HEK293 (cell line): Measurements from ENCODE around the gene JAM3.

Experiments used
- ZNF311 ChIP-seq: fragments of 450-650 bp; formaldehyde crosslinking; IDR thresholded peaks from 2 replicates; pipeline ENCODE4 v1.5.1; 2017; ENCODE audit warnings: missing biosample characterization, missing genetic modification characterization, borderline replicate concordance
- ZNF830 ChIP-seq: fragments of 450-650 bp; IDR thresholded peaks from 2 replicates; pipeline ENCODE4 v1.5.0; 2018; ENCODE audit warnings: missing biosample characterization, missing genetic modification characterization, low read depth, mild to moderate bottlenecking, moderate library complexity
- TF ChIP-seq, protein P1 (sequence below): fragments of 450-650 bp; formaldehyde crosslinking; IDR thresholded peaks from 2 replicates; pipeline ENCODE4 v1.5.1; 2016; ENCODE audit warnings: missing biosample characterization, missing genetic modification characterization

- TF ChIP-seq ZNF830 (tag by site-specific recombination) (no peak), ZNF311 (tag by site-specific recombination) (no peak)
- TF ChIP-seq, protein P1, sequence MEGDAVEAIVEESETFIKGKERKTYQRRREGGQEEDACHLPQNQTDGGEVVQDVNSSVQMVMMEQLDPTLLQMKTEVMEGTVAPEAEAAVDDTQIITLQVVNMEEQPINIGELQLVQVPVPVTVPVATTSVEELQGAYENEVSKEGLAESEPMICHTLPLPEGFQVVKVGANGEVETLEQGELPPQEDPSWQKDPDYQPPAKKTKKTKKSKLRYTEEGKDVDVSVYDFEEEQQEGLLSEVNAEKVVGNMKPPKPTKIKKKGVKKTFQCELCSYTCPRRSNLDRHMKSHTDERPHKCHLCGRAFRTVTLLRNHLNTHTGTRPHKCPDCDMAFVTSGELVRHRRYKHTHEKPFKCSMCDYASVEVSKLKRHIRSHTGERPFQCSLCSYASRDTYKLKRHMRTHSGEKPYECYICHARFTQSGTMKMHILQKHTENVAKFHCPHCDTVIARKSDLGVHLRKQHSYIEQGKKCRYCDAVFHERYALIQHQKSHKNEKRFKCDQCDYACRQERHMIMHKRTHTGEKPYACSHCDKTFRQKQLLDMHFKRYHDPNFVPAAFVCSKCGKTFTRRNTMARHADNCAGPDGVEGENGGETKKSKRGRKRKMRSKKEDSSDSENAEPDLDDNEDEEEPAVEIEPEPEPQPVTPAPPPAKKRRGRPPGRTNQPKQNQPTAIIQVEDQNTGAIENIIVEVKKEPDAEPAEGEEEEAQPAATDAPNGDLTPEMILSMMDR: no peak
Observed at GRCh38 chr11:134022748-134023147, 46.1 kb upstream of the JAM3 start.
